ENCODE measurements around the gene OSBPL7. TPM values are rescaled to one million over a fixed set of nuclear protein-coding genes. Genes with fewer than 3 reads are reported as not detected.

Gene OSBPL7
- total and polyA plus RNA-seq, 2 of the 4 experiments (the other 2 are of a cell fraction): 5.2 to 14.5 TPM

GRCh38 chr17:47774331-47774730 lies 47.3 kb downstream of the OSBPL7 start:
- Histone ChIP-seq H3K9me1 (ENCODE audit: insufficient read depth, low read length) (no peaks in the 10 kb centered on the region), H2AK9ac (replicated peaks; ENCODE audit: low read depth, low read length, poor library complexity) (no peak overlapping the region), H2BK120ac (ENCODE audit: low read depth, low read length) (no peak overlapping the region), H3K9me3 (ENCODE audit: control insufficient read depth, insufficient read depth, low read length) (peaks cover 8% of the 10 kb centered on the region), H3K23ac (ENCODE audit: low read depth, low read length) (no peak overlapping the region), H4K8ac (ENCODE audit: low read depth in 2 of 2, low read length in 2 of 2) (no peak overlapping the region), H3K36me3 (ENCODE audit: control insufficient read depth, insufficient read depth, low read length) (no peaks in the 10 kb centered on the region), H3K4ac (ENCODE audit: low read depth, low read length) (no peak overlapping the region), H4K5ac (ENCODE audit: low read depth, low read length) (no peak overlapping the region), H3K18ac (ENCODE audit: low read depth, low read length) (no peak overlapping the region), H2BK15ac (ENCODE audit: low read depth, low read length) (no peak overlapping the region), H3K9ac (ENCODE audit: low read depth, low read length) (no peak overlapping the region), H3K27ac (ENCODE audit: insufficient read depth, low read length) (no peak overlapping the region), H3K4me3 (ENCODE audit: insufficient read depth, low read depth, low read length) (no peak overlapping the region), H2BK20ac (ENCODE audit: low read depth, low read length) (no peak overlapping the region), H2BK5ac (ENCODE audit: low read depth, low read length, poor library complexity, severe bottlenecking) (no peak overlapping the region), H2AFZ (replicated peaks; ENCODE audit: low read length, poor library complexity) (no peak overlapping the region), H4K20me1 (ENCODE audit: insufficient read depth, low read length) (peaks cover 3% of the 10 kb centered on the region; the same call in 1 of the 2 replicates), H2AK5ac (ENCODE audit: low read depth, low read length) (no peak overlapping the region), H3K4me2 (ENCODE audit: low read depth, low read length) (no peak overlapping the region), H3K79me1 (ENCODE audit: low read depth in 1 of 2, low read length in 2 of 2) (no peaks in the 10 kb centered on the region), H3K56ac (ENCODE audit: extremely low read depth, insufficient read depth, low read length) (no peak overlapping the region), H3K27me3 (ENCODE audit: control insufficient read depth, insufficient read depth, low read length) (peaks cover 56% of the 10 kb centered on the region), H4K91ac (ENCODE audit: insufficient read depth, low read depth, low read length) (no peak overlapping the region), H3K14ac (replicated peaks; ENCODE audit: low read depth, low read length) (no peak overlapping the region), H3K4me1 (ENCODE audit: control insufficient read depth, insufficient read depth, low read length) (no peaks in the 10 kb centered on the region)
- 86% methylated on average over 1 of the region's 4 CpGs; no CpG with 5 or more reads in 1 of the 2 experiments for WGBS, 2 experiments (ENCODE audit: extremely low coverage in 2 of 2, insufficient read length in 1 of 2)
- ATAC-seq (ENCODE audit: low read depth) (no peak), DNase-seq (no peak)
- TF ChIP-seq POLR2A (IDR thresholded peaks at IDR 0.05; ENCODE audit: low read depth, low read length) (no peak), RFX5 (IDR thresholded peaks at IDR 0.05; ENCODE audit: low read depth, low read length) (no peak), MAZ (IDR thresholded peaks at IDR 0.05; ENCODE audit: borderline replicate concordance, low read depth, low read length) (no peak), NFE2L2 (IDR thresholded peaks at IDR 0.05; ENCODE audit: low read depth, low read length) (no peak), MXI1 (IDR thresholded peaks at IDR 0.05; ENCODE audit: borderline replicate concordance, low read depth, low read length) (no peak), RCOR1 (IDR thresholded peaks at IDR 0.05; ENCODE audit: insufficient replicate concordance, low read length) (no peak), ELK1 (IDR thresholded peaks at IDR 0.05; ENCODE audit: borderline replicate concordance, low read depth, low read length) (no peak), FOS (IDR thresholded peaks at IDR 0.05; ENCODE audit: low read depth, low read length) (no peak), MAFK (IDR thresholded peaks at IDR 0.05; ENCODE audit: low read depth, low read length) (no peak), BHLHE40 (IDR thresholded peaks at IDR 0.05; ENCODE audit: low read depth, low read length) (no peak), RAD21 (IDR thresholded peaks at IDR 0.05; ENCODE audit: low read length) (no peak), CTCF (conservative IDR thresholded peaks at IDR 0.05; ENCODE audit: low read depth, low read length) (no peak), USF2 (IDR thresholded peaks at IDR 0.05; ENCODE audit: low read depth, low read length) (no peak), CEBPB (IDR thresholded peaks at IDR 0.05; ENCODE audit: low read depth, low read length) (no peak), SMC3 (IDR thresholded peaks at IDR 0.05; ENCODE audit: low read depth, low read length) (no peak), CHD1 (IDR thresholded peaks at IDR 0.05; ENCODE audit: low read depth, low read length) (no peak)
- intact Hi-C loops (cut with micrococcal nuclease): loop anchor here (10.0 kb wide), 1 partner anchor 50 kb away; no protein-coding TSS in a partner anchor
- dilution Hi-C loops (cut with HindIII; ENCODE audit: low sequenced_read_pairs, unreplicated experiment): no loop called here
- BruUV-seq (replicated peaks): no TSS peak
- ChIA-PET CTCF (no interaction called here), POLR2A (ENCODE audit: unreplicated experiment) (no interaction called here)
- in situ Hi-C loops (cut with MboI; ENCODE audit: low sequenced_read_pairs): no loop called here

Measured in IMR-90 (cell line).